Measurements from ENCODE around the gene NCKAP5.

NCKAP5 gene

GRCh38 chr2:132798341-132798740, 769.9 kb downstream of the NCKAP5 start:
- no peak for DNase-seq (ENCODE audit: low spot score)

- peak; percentile 73 for DNase-seq (ENCODE audit: low spot score)
These were observed 770.7 kb downstream of the NCKAP5 start for GRCh38 chr2:132797556-132797955.

GRCh38 chr2:132797071-132797470, 771.2 kb downstream of the NCKAP5 start:
- no peak for DNase-seq (ENCODE audit: low spot score)

GRCh38 chr2:132795220-132795619, 773.0 kb downstream of the NCKAP5 start:
- no peak for DNase-seq (ENCODE audit: low spot score)

- no peak for DNase-seq (ENCODE audit: low spot score)
These were observed 774.7 kb downstream of the NCKAP5 start for GRCh38 chr2:132793532-132793931.

- DNase-seq (ENCODE audit: low spot score), result no peak
These were observed 778.0 kb downstream of the NCKAP5 start for GRCh38 chr2:132790207-132790785.

GRCh38 chr2:132789066-132789465, 779.2 kb downstream of the NCKAP5 start:
- no peak for DNase-seq (ENCODE audit: low spot score)

- no peak for DNase-seq (ENCODE audit: low spot score)
These were observed 779.9 kb downstream of the NCKAP5 start for GRCh38 chr2:132788310-132788838.

GRCh38 chr2:132783883-132784282, 784.4 kb downstream of the NCKAP5 start:
- DNase-seq (ENCODE audit: low spot score), result no peak

- DNase-seq (ENCODE audit: low spot score), result no peak
These were observed 786.0 kb downstream of the NCKAP5 start for GRCh38 chr2:132782176-132782783.

- no peak for DNase-seq (ENCODE audit: low spot score)
These were observed 787.6 kb downstream of the NCKAP5 start for GRCh38 chr2:132780651-132781050.

GRCh38 chr2:132779206-132779721, 789.0 kb downstream of the NCKAP5 start:
- DNase-seq (ENCODE audit: low spot score), result no peak

- no peak for DNase-seq (ENCODE audit: low spot score)
These were observed 792.0 kb downstream of the NCKAP5 start for GRCh38 chr2:132776287-132776686.

GRCh38 chr2:132774189-132774588, 794.1 kb downstream of the NCKAP5 start:
- no peak for DNase-seq (ENCODE audit: low spot score)

GRCh38 chr2:132773331-132773730, 794.9 kb downstream of the NCKAP5 start:
- DNase-seq (ENCODE audit: low spot score), result no peak

- DNase-seq (ENCODE audit: low spot score), result no peak
These were observed 795.9 kb downstream of the NCKAP5 start for GRCh38 chr2:132772340-132772739.

- DNase-seq (ENCODE audit: low spot score), result no peak
These were observed 801.7 kb downstream of the NCKAP5 start for GRCh38 chr2:132766573-132766972.

GRCh38 chr2:132761437-132761836, 806.8 kb downstream of the NCKAP5 start:
- DNase-seq (ENCODE audit: low spot score), result no peak

GRCh38 chr2:132760971-132761370, 807.3 kb downstream of the NCKAP5 start:
- DNase-seq (ENCODE audit: low spot score), result no peak

GRCh38 chr2:132760405-132760804, 807.9 kb downstream of the NCKAP5 start:
- no peak for DNase-seq (ENCODE audit: low spot score)

GRCh38 chr2:132758995-132759394, 809.3 kb downstream of the NCKAP5 start:
- no peak for DNase-seq (ENCODE audit: low spot score)

- DNase-seq (ENCODE audit: low spot score), result no peak
These were observed 810.6 kb downstream of the NCKAP5 start for GRCh38 chr2:132757676-132758075.

GRCh38 chr2:132757002-132757589, 811.2 kb downstream of the NCKAP5 start:
- DNase-seq (ENCODE audit: low spot score), result no peak
